Ovary (tissue), 9 donors: Measurements from ENCODE around the gene CFDP1. TPM values are rescaled to one million over a fixed set of nuclear protein-coding genes. Genes with fewer than 3 reads are reported as not detected.

Experiments used
- DNase-seq, 5 donors: peaks; one replicate each; pipeline ENCODE4 v3.0.0-alpha.2; 2019 to 2020
- H3K27ac ChIP-seq, 2 donors: fragments of 200-600 bp; one replicate each; pipeline versions ENCODE4 v1.5.1 to v1.8.0; 2019 to 2022
- H3K27me3 ChIP-seq: fragments of 200-600 bp; one replicate; pipeline ENCODE4 v1.8.0; 2022
- H3K36me3 ChIP-seq: fragments of 200-600 bp; sonication (generic); one replicate; pipeline ENCODE4 v1.5.1; 2019
- H3K4me1 ChIP-seq: one replicate; pipeline ENCODE4 v1.8.1; 2013; ENCODE audit warnings: mild to moderate bottlenecking, moderate library complexity; ENCODE audit not compliant: insufficient read depth
- H3K4me3 ChIP-seq: fragments of 200-600 bp; sonication (generic); one replicate; pipeline ENCODE4 v1.5.1; 2017
- H3K9me3 ChIP-seq, 2 donors: fragments of 200-600 bp in 1 of 2; sonication (generic) in 1 of 2; one replicate each; pipeline versions ENCODE4 v1.5.1 to v1.8.1; 2013 to 2019; ENCODE audit warnings: mild to moderate bottlenecking in 1 of 2, moderate library complexity in 1 of 2
- EP300 ChIP-seq: sonication (generic); formaldehyde crosslinking; IDR thresholded peaks from one replicate; pipeline ENCODE4 v1.6.1; 2017; ENCODE audit warnings: antibody characterized with exemption
- POLR2A ChIP-seq: fragments of 450-650 bp; IDR thresholded peaks from one replicate; pipeline ENCODE4 v1.6.1; 2017; ENCODE audit warnings: antibody characterized with exemption, mild to moderate bottlenecking, moderate library complexity
- WGBS, 3 donors: extraction: QIAGEN DNeasy Blood & Tissue Kit in 1 of 3; methylation state at CpG; one replicate each; pipeline versions ENCODE4 v1.1.5 to v1.1.7; 2013 to 2017; 5-methylcytosine and 5-hydroxymethylcytosine counted together
- intact Hi-C, 4 donors: fragments of 100-400 bp; cut with DNase I; formaldehyde crosslinking; loops; one replicate each; pipeline versions ENCODE4 v1.11.0 to v1.15.1; 2022 to 2023
- polyA plus RNA-seq, 2 donors: library from polyadenylated mRNA; stranded (reverse); fragments of 200-250 nt in 1 of 2; fragments of 350-450 nt in 1 of 2; fragmentation: Illumina TruSeq in 1 of 2; extraction: RNeasy Lipid Tissue Mini Kit (QIAGEN cat#74804) in 1 of 2; gene quantifications; one replicate each; pipeline ENCODE4 v1.2.3, GENCODE V29; 2013 to 2014
- total RNA-seq, 7 donors: library from RNA; depleted of rRNA in 2 of 7; stranded (reverse); fragments of >200 nt in 2 of 7; fragmentation: NEBNext Ultra II Directional in 3 of 7; extraction: Animal tissue kit (Norgen Biotek cat#: 25700) in 3 of 7; gene quantifications; one replicate each; pipeline versions ENCODE4 v1.1.0 to v1.2.4, GENCODE V29; 2016 to 2023
- TF ChIP-seq, protein P1 (sequence below), 3 donors: fragments of 450-650 bp in 2 of 3; fragments of 200-600 bp in 1 of 3; IDR thresholded peaks; one replicate each; pipeline versions ENCODE4 v1.5.1 to v1.8.0; 2016 to 2022; ENCODE audit warnings: antibody characterized with exemption in 3 of 3, mild to moderate bottlenecking in 1 of 3
- donor health status: DM: no; HTN: no; CAD: no; lungs with moderate emphysema.
- donor health status: DM: no; HTN: no; CAD: no.
- donor health status: Bipolar disorder and iron deficiency.
- donor health status: DM: yes; HTN: yes; CAD: no.
- donor health status: DM: no; HTN: no; CAD: no.
- donor health status: DM: yes; HTN: yes; CAD: no.

CFDP1 gene
- total and polyA plus RNA-seq, 9 donors: 67.0 to 173 (median 73.0) TPM

DNA sequence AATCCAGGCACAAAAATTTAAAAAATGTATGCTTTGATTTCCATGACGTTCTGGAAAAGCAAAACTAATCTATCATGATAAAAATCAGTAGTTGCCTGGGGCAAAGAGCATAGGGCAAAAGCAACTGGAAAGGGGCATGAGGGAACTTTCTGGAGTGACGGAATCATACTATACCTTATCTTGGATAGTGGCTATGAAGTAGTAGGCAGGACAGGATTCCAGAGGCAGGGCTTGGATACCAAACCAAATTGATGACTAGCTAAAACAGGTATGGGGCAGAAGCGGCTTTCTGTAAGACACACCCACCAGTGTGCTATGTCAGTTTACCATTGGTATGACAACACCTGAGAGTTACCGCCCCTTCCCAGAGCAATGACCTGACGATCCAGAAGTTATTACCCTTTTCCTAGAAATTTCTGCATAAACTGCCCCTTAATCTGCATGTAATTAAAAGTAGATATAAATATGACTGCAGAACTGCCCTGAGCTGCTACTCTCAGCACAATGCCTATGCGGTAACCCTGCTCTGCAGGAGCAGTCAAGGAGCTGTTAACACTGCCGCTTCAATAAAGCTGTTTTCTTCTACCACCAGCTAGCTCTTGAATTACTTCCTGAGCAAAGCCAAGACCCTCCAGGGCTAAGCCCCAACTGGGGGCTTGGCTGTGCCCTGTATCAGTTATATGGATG lies 56.7 kb downstream of the CFDP1 start:
- intact Hi-C loops: no loop called here
- peaks cover 6% of the 10 kb centered on the region for H3K4me1 ChIP-seq
- H3K27ac ChIP-seq: no peak overlapping the region
- H3K4me3 ChIP-seq: no peak overlapping the region
- WGBS, 3 donors: 90 to 97% (median 94%) methylated on average over 7 of the region's 7 CpGs
- no peaks in the 10 kb centered on the region for H3K36me3 ChIP-seq
- no peaks in the 10 kb centered on the region for H3K27me3 ChIP-seq
- TF ChIP-seq POLR2A: no peak
- TF ChIP-seq EP300: no peak
- TF ChIP-seq, protein P1, sequence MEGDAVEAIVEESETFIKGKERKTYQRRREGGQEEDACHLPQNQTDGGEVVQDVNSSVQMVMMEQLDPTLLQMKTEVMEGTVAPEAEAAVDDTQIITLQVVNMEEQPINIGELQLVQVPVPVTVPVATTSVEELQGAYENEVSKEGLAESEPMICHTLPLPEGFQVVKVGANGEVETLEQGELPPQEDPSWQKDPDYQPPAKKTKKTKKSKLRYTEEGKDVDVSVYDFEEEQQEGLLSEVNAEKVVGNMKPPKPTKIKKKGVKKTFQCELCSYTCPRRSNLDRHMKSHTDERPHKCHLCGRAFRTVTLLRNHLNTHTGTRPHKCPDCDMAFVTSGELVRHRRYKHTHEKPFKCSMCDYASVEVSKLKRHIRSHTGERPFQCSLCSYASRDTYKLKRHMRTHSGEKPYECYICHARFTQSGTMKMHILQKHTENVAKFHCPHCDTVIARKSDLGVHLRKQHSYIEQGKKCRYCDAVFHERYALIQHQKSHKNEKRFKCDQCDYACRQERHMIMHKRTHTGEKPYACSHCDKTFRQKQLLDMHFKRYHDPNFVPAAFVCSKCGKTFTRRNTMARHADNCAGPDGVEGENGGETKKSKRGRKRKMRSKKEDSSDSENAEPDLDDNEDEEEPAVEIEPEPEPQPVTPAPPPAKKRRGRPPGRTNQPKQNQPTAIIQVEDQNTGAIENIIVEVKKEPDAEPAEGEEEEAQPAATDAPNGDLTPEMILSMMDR (IDR thresholded peaks at IDR 0.05): no peak
- H3K9me3 ChIP-seq: no peaks in the 10 kb centered on the region
- no peak for DNase-seq

DNA sequence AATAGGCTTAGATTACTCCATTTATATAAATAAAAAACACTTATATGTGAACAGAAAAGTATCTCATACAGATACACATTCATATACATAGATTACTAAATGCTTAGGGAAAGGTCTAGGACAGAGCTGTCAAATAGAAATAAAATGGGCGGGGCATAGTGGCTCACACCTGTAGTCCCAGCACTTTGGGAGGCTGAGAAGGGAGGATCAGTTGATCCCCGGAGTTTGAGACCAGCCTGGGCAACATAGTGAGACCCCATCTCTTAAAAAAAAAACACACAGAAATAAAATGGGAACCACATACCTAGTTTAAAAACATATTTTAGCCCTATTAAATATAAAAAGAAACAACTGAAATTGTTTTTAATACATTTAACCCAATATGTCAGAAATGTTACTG lies 58.9 kb downstream of the CFDP1 start:
- intact Hi-C loops: no loop called here

DNA sequence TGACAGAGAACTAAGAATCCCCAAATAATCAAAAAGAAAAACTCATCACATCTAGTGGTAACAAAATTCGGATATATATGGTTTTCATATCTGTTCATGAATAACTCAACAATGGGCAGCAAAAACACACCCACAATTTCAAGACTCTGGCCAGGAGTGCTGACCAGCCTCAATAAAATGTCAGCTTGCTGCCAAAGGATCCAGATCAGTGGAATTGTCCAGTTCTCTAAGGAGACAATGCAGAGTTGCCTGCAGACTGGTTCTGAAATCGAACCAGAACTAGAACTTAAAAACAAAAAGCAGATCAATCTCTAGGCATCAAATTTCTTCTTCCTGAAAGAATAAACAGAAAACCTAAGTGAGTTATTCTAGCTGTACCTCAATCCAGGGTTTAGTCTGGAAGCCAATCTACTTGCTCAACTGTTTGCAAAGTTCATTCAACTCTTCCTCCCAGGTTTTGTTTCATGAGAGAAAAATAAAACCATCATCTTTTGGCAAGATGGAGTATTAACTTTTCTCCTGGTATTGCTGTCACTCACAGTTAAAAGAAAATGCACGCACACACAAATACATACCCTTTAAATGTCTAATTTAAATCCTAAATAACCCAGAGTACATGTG lies 61.0 kb downstream of the CFDP1 start:
- intact Hi-C loops: no loop called here
- Histone ChIP-seq H3K4me1 (peaks cover 1% of the 10 kb centered on the region), H3K27me3 (no peaks in the 10 kb centered on the region), H3K4me3 (no peak overlapping the region), H3K36me3 (no peaks in the 10 kb centered on the region), H3K27ac (no peak overlapping the region), H3K9me3 (no peaks in the 10 kb centered on the region)
- DNase-seq: no peak
- WGBS, 3 donors: 19 to 32% (median 27%) methylated on average over 3 of the region's 3 CpGs
- TF ChIP-seq, protein P1 (IDR thresholded peaks at IDR 0.05): no peak
- no peak for TF ChIP-seq POLR2A
- TF ChIP-seq EP300: no peak

More for the DNA sequence above, 58.9 kb downstream of the CFDP1 start:
- H3K9me3 ChIP-seq: no peaks in the 10 kb centered on the region
- WGBS, 3 donors: 93 to 100% (median 98%) methylated on average over 2 of the region's 2 CpGs
- no peak overlapping the region for H3K4me3 ChIP-seq
- no peak for TF ChIP-seq EP300
- TF ChIP-seq, protein P1 (IDR thresholded peaks at IDR 0.05): no peak
- TF ChIP-seq POLR2A: no peak
- no peaks in the 10 kb centered on the region for H3K27me3 ChIP-seq
- DNase-seq: no peak
- H3K27ac ChIP-seq: no peak overlapping the region
- H3K4me1 ChIP-seq: peaks cover 6% of the 10 kb centered on the region
- H3K36me3 ChIP-seq: no peaks in the 10 kb centered on the region

DNA sequence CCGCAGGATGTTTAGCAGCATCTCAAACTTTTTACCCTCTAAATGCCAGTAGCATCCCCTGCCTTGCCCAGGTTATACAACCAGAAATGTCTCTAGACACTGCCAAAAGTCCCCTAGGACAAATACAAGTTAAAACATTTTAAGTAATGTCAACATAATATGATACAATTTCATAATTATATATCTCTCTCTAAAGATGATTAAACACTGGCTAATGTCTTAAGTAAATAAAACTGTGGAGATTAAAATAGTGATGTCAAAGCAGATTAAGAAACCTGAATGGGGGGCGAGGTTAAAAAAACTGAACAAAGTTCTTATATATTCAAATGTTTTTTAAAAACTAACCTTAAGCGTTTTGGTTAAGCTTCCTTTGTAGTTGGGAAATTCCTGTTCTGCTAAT lies 62.1 kb downstream of the CFDP1 start:
- no peak for DNase-seq
- Histone ChIP-seq H3K27me3 (no peaks in the 10 kb centered on the region), H3K36me3 (no peaks in the 10 kb centered on the region), H3K27ac (no peak overlapping the region), H3K9me3 (no peaks in the 10 kb centered on the region), H3K4me1 (peaks cover 1% of the 10 kb centered on the region), H3K4me3 (no peak overlapping the region)
- intact Hi-C loops: no loop called here
- TF ChIP-seq POLR2A: no peak
- TF ChIP-seq, protein P1 (IDR thresholded peaks at IDR 0.05): no peak
- no peak for TF ChIP-seq EP300
- 87 to 93% (median 89%) methylated on average over 3 of the region's 3 CpGs for WGBS, 3 donors
